Nephron (organoid): Measurements from ENCODE around the gene ZNF747.

Source experiments
- H3K27ac Mint-ChIP-seq, 3 experiments: 2 replicates each; pipeline ENCODE4 v1.8.0; 2020; ENCODE audit warnings: mixed read lengths in 3 of 3, mild to moderate bottlenecking in 2 of 3, moderate library complexity in 1 of 3
- H3K27me3 Mint-ChIP-seq: 2 replicates; pipeline ENCODE4 v1.8.0; 2021; ENCODE audit warnings: low read depth, mild to moderate bottlenecking, moderate library complexity, mixed read lengths
- H3K36me3 Mint-ChIP-seq: 2 replicates; pipeline ENCODE4 v1.8.0; 2020; ENCODE audit warnings: low read depth, mixed read lengths
- H3K4me1 Mint-ChIP-seq: 2 replicates; pipeline ENCODE4 v1.8.0; 2020; ENCODE audit warnings: mixed read lengths
- H3K4me3 Mint-ChIP-seq, 3 experiments: 2 replicates each; pipeline ENCODE4 v1.8.0; 2020; ENCODE audit warnings: mild to moderate bottlenecking in 3 of 3, mixed read lengths in 3 of 3, moderate library complexity in 2 of 3
- H3K9me3 Mint-ChIP-seq: 2 replicates; pipeline ENCODE4 v1.8.0; 2020; ENCODE audit warnings: mixed read lengths
- TF ChIP-seq, protein P1 (sequence below), 3 experiments: fragments of 200-600 bp; sonication (generic); IDR thresholded peaks; one replicate each; pipeline ENCODE4 v1.5.0; 2021; ENCODE audit warnings: antibody characterized with exemption in 3 of 3; ENCODE audit not compliant: unreplicated experiment in 3 of 3

The ZNF747 gene

GRCh38 chr16:30570636-30571444, 36.2 kb upstream of the ZNF747 start:
- H3K4me1 Mint-ChIP-seq = peaks cover 19% of the 10 kb centered on the region
- H3K36me3 Mint-ChIP-seq = no peaks in the 10 kb centered on the region
- peak overlapping the region; percentile 99 to 100 (median 100) for H3K27ac Mint-ChIP-seq
- TF ChIP-seq, protein P1, sequence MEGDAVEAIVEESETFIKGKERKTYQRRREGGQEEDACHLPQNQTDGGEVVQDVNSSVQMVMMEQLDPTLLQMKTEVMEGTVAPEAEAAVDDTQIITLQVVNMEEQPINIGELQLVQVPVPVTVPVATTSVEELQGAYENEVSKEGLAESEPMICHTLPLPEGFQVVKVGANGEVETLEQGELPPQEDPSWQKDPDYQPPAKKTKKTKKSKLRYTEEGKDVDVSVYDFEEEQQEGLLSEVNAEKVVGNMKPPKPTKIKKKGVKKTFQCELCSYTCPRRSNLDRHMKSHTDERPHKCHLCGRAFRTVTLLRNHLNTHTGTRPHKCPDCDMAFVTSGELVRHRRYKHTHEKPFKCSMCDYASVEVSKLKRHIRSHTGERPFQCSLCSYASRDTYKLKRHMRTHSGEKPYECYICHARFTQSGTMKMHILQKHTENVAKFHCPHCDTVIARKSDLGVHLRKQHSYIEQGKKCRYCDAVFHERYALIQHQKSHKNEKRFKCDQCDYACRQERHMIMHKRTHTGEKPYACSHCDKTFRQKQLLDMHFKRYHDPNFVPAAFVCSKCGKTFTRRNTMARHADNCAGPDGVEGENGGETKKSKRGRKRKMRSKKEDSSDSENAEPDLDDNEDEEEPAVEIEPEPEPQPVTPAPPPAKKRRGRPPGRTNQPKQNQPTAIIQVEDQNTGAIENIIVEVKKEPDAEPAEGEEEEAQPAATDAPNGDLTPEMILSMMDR (IDR thresholded peaks at IDR 0.05; ENCODE audit: unreplicated experiment in 3 of 3) = no peak
- no peaks in the 10 kb centered on the region for H3K9me3 Mint-ChIP-seq
- H3K27me3 Mint-ChIP-seq = peaks cover 5% of the 10 kb centered on the region
- peak overlapping the region; percentile 92 to 96 (median 94) for H3K4me3 Mint-ChIP-seq

DNA sequence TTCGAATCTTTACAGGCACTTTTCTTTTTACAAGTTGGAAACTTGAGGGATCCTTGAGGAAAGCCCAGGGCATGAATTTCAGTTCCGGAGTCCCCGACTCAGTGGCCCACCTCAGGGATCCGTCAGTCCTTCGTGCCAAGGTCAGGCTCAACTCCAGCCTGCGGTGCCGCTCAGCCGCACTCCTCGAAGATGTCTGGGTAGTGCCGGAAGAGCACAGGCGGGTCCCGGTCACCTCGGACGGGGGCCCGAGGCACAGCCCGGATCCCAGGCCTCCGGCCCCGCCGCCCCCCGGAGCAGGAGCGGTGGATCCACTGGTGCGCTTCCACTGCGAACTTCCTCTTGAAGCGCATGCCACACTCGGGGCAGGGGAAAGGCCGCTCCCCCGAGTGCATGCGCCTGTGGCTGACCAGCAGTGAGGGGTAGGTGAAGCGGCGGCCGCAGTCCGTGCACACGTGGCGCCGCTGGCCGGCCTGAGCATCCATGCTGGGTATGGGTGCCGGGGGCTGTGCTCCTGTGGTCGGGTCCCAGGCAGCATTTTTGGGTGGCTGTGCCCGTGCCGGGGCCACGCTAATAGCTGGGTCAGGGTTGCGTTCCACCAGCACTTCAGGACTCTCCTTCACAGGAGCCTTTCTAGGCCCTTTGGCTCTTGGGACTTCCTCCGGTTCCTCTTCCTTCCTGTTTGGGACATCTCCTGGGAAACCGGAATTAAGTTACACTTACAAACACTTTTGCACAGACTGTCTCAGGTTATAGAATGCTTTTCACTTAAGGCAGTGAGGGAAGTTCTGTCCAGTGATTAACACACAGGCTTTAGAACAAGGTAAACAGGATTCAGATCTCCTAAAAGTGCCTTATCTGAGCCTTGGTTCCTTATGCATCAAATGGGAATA, 35.3 kb upstream of the ZNF747 start:
- Mint-ChIP-seq H3K4me3 (peak overlapping the region; percentile 92 to 96 (median 94)), H3K9me3 (no peaks in the 10 kb centered on the region), H3K27me3 (peaks cover 5% of the 10 kb centered on the region), H3K4me1 (peaks cover 19% of the 10 kb centered on the region), H3K36me3 (no peaks in the 10 kb centered on the region), H3K27ac (peak overlapping the region; percentile 99 to 100 (median 100))
- TF ChIP-seq, protein P1 (IDR thresholded peaks at IDR 0.05; ENCODE audit: unreplicated experiment in 3 of 3) = no peak

GRCh38 chr16:30569281-30569680, 34.6 kb upstream of the ZNF747 start:
- no peaks in the 10 kb centered on the region for H3K9me3 Mint-ChIP-seq
- peaks cover 5% of the 10 kb centered on the region for H3K27me3 Mint-ChIP-seq
- H3K4me1 Mint-ChIP-seq = peaks cover 19% of the 10 kb centered on the region
- H3K27ac Mint-ChIP-seq = peak overlapping the region in 1 of 3 experiments; percentile 65
- no peak overlapping the region for H3K4me3 Mint-ChIP-seq
- TF ChIP-seq, protein P1 (IDR thresholded peaks at IDR 0.05; ENCODE audit: unreplicated experiment in 3 of 3) = no peak
- H3K36me3 Mint-ChIP-seq = no peaks in the 10 kb centered on the region

- Mint-ChIP-seq H3K4me3 (no peak overlapping the region), H3K4me1 (peaks cover 15% of the 10 kb centered on the region), H3K36me3 (no peaks in the 10 kb centered on the region), H3K27me3 (peaks cover 5% of the 10 kb centered on the region), H3K9me3 (no peaks in the 10 kb centered on the region), H3K27ac (peak overlapping the region in 1 of 3 experiments; percentile 59)
- TF ChIP-seq, protein P1 (IDR thresholded peaks at IDR 0.05; ENCODE audit: unreplicated experiment in 3 of 3) = no peak
Measured at GRCh38 chr16:30567991-30568638, 33.5 kb upstream of the ZNF747 start.

DNA sequence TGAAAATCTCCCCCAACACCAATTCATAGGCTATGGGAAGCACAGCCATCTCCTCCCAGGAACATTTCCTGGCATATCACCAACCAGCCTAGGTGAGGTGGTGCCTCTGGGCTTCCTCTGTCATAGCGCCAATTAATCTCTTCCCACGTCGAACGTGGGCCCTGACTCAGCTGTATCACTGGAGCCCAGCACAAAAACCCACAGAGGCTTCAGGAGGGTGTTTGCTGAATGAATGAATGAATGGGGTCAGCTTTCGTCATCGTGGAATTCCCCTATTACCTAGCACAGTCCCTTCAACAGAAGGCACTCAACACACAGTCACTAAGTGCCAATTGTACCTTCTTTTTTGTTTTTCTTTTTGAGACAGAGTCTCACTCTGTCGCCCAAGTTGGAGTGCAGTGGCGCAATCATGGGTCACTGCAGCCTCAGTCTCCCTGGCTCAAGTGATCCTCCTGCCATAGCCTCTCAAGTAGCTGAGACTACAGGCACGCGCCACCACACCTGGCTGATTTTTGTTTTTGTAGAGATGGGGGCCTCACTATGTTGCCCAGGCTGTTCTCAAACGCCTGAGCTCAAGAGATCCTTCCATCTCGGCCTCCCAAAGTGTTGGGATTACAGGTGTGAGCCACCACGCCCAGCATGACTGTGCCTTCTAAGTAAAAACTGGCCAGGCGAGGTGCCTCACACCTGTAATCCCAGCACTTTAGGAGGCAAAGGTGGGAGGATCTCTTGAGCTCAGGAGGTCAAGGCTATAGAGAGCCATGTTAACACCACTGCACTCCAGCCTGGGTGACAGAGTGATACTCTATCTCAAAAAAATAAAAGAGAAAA, 32.7 kb upstream of the ZNF747 start:
- peak overlapping the region in 1 of 3 experiments; percentile 59 for H3K27ac Mint-ChIP-seq
- H3K9me3 Mint-ChIP-seq = no peaks in the 10 kb centered on the region
- H3K27me3 Mint-ChIP-seq = peaks cover 5% of the 10 kb centered on the region
- no peak overlapping the region for H3K4me3 Mint-ChIP-seq
- H3K4me1 Mint-ChIP-seq = peaks cover 12% of the 10 kb centered on the region
- H3K36me3 Mint-ChIP-seq = no peaks in the 10 kb centered on the region
- TF ChIP-seq, protein P1 (IDR thresholded peaks at IDR 0.05; ENCODE audit: unreplicated experiment in 3 of 3) = no peak
